Measurements from ENCODE around the gene KLHDC10. TPM values are rescaled to one million over a fixed set of nuclear protein-coding genes. Genes with fewer than 3 reads are reported as not detected.

KLHDC10 gene
- total and polyA plus RNA-seq, 8 donors: 5.8 to 22.8 (median 20.9) TPM

- 49 to 56% methylated on average over 6 of the region's 6 CpGs for WGBS, 2 donors
- ATAC-seq: no peak
- FAIRE-seq: no peak
- intact Hi-C loops (cut with DNase I): no loop called here
- no peak for DNase-seq
- H3K4me1 ChIP-seq: peaks cover 0 to 3% (median 0%) of the 10 kb centered on the region in 3 donors
- H3K9me3 ChIP-seq: no peaks in the 10 kb centered on the region
- H3K27ac ChIP-seq: no peak overlapping the region
- no peaks in the 10 kb centered on the region for H3K36me3 ChIP-seq
- H3K27me3 ChIP-seq: no peaks in the 10 kb centered on the region
- no peak for TF ChIP-seq CTCF (IDR thresholded peaks at IDR 0.05)
- H3K4me3 ChIP-seq: no peak overlapping the region
Measured at GRCh38 chr7:130065500-130066152, 4.7 kb upstream of the KLHDC10 start.

GRCh38 chr7:130069179-130069977 lies 956 bp upstream of the KLHDC10 start:
- DNase-seq: no peak
- Histone ChIP-seq H3K9me3 (no peaks in the 10 kb centered on the region), H3K4me3 (peak overlapping the region; percentile 89 to 94 (median 93)), H3K27me3 (no peaks in the 10 kb centered on the region), H3K36me3 (no peaks in the 10 kb centered on the region), H3K27ac (peak overlapping the region; percentile 78 to 95 (median 90)), H3K4me1 (peaks cover 0 to 19% (median 6%) of the 10 kb centered on the region in 3 donors)
- WGBS, 2 donors: 14 to 23% methylated on average over 7 of the region's 7 CpGs
- ATAC-seq: peak in 2 of 4 donors; percentile 1 to 3
- no peak for FAIRE-seq
- intact Hi-C loops (cut with DNase I): no loop called here
- TF ChIP-seq CTCF (IDR thresholded peaks at IDR 0.05): no peak

DNA sequence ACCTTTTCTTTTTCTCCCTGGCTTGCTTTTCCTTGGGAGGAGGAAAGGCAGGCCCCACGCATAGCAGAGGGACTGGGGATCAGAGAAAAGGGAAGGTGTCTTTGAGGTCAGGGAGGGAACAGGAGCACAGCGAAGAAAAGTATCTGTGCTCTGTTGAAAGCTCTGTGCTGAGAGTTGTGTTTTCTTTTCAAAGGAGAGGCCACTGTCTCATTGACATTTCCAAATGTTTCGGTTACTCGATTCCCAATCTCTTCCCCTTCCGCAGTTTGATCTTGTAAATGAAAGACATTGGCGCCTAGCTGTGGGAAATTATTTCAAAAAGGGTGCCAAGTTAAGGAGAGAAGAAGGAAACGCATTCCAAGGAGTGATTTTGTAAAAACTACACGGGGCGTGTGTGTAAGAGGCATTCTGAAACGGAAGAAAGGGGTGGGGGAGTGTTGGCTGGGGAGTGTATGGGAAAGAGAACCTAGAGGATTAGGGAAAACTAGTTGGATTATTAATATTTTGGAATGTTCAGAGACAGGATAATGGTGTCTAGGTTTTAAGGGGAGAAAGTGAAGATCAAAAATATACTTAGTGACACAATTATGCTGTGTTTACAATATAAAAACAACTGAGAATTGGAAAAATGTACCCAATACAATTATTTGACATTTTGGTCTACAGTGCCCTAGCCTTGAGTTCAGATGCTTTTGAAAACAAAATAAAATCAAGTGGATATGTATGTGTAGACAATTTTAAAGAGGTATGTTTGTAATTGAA lies 708 bp downstream of the KLHDC10 start:
- Histone ChIP-seq H3K4me3 (peak overlapping the region; percentile 89 to 94 (median 93)), H3K9me3 (no peaks in the 10 kb centered on the region), H3K27ac (peak overlapping the region; percentile 69 to 95 (median 90)), H3K4me1 (peaks cover 0 to 25% (median 6%) of the 10 kb centered on the region in 3 donors), H3K27me3 (no peaks in the 10 kb centered on the region), H3K36me3 (no peaks in the 10 kb centered on the region)
- 0 to 1% methylated on average over 9 to 10 of the region's 10 CpGs for WGBS, 2 donors
- TF ChIP-seq CTCF (IDR thresholded peaks at IDR 0.05): no peak
- intact Hi-C loops (cut with DNase I): no loop called here
- FAIRE-seq (no peak), ATAC-seq (peak in 3 of 4 donors; percentile 4 to 5 (median 5)), DNase-seq (no peak)

DNA sequence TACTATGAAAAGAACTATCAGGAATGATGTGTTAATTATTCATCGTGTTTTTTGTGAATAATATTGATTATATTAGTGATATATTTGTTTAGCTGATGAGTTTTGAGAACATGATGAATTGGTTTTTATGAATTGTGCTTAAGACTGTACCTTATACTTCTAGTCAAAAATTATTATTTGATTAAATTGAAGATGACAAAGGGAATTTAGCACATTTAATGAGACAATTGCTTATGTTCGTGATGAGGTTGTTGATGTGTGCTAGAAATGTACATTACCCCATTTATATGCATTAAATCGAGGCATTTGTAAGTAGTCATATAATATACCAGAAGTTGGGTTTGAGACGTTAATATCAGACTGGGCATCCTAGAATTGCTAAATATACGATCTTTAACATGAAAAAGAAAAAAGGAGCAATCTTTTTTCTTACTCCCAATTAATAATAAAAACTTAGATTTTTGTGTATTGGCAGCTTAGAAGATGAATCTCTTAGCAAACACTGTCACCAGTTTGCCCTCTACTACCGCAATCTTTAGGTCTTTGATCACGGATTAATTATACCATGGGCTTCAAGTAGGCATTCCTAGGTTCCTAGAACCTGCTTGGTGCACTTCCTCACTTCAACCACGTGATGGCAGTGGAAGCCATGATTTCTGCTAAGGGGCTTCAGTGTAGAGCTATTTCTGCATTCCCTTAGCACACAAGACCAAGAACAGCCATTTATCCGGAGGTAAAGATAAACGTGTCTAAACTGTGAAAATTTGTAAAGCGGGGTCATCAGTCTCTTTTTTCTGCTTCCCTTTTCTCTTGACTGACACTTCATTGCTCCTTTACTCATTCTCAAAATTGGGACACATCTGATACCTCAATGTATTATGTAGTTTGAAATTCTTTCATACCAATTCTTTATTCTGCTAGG lies 1.6 kb downstream of the KLHDC10 start:
- FAIRE-seq: no peak
- peak in 3 of 6 donors; percentile 48 to 70 (median 50) for DNase-seq
- Histone ChIP-seq H3K4me3 (peak overlapping the region in 3 of 4 donors; percentile 89 to 94 (median 92)), H3K9me3 (no peaks in the 10 kb centered on the region), H3K27me3 (no peaks in the 10 kb centered on the region), H3K36me3 (no peaks in the 10 kb centered on the region), H3K4me1 (peaks cover 6 to 25% (median 8%) of the 10 kb centered on the region in 3 donors), H3K27ac (peak overlapping the region in 1 of 4 donors; percentile 95)
- peak; percentile 41 to 65 (median 58) for ATAC-seq
- TF ChIP-seq CTCF (IDR thresholded peaks at IDR 0.05): peak; percentile 80 to 90 (median 88)
- intact Hi-C loops (cut with DNase I): no loop called here
- WGBS, 2 donors: 2% methylated on average over 11 of the region's 11 CpGs
